Measurements from ENCODE around the gene TMEM94. TPM values are rescaled to one million over a fixed set of nuclear protein-coding genes. Genes with fewer than 3 reads are reported as not detected.

The TMEM94 gene
- total RNA-seq, 1 experiment from 2014 or later, result 67.0 TPM

GRCh38 chr17:75501378-75502071, 45.1 kb downstream of the TMEM94 start:
- POLR2A ChIA-PET (ENCODE audit: low non-redundant PET), result no interaction called here
- H3K36me3 ChIP-seq (ENCODE audit: insufficient read depth, low read length, poor library complexity, severe bottlenecking), result peaks cover 32% of the 10 kb centered on the region
- no TSS peak for BruUV-seq (replicated peaks)

GRCh38 chr17:75502072-75502720, 45.8 kb downstream of the TMEM94 start:
- POLR2A ChIA-PET (ENCODE audit: low non-redundant PET), result no interaction called here
- no peaks in the 10 kb centered on the region for H3K4me1 ChIP-seq (ENCODE audit: insufficient read depth, low read length, poor library complexity, severe bottlenecking)
- H3K27ac ChIP-seq (ENCODE audit: low read depth, low read length, poor library complexity, severe bottlenecking), result no peak overlapping the region
- CTCF ChIA-PET, result interaction anchor here (0.6 kb wide), 1 partner anchor 51 kb away, joined by 4 read pairs; no protein-coding TSS in a partner anchor
- BruUV-seq (replicated peaks), result no TSS peak
- TF ChIP-seq CTCF (conservative IDR thresholded peaks at IDR 0.05; ENCODE audit: low read depth, low read length) (no peak), EZH2 (IDR thresholded peaks at IDR 0.05; ENCODE audit: borderline replicate concordance, low read depth, low read length, poor library complexity, severe bottlenecking) (no peak)
- DNase-seq (ENCODE audit: low spot score), result no peak
- H3K27me3 ChIP-seq (replicated peaks; ENCODE audit: insufficient read depth, low read depth, low read length, poor library complexity), result no peaks in the 10 kb centered on the region
- H3K9me3 ChIP-seq (ENCODE audit: low read depth, low read length, poor library complexity, severe bottlenecking), result no peaks in the 10 kb centered on the region
- intact Hi-C loops (cut with micrococcal nuclease; ENCODE audit: unreplicated experiment), result no loop called here
- peaks cover 27% of the 10 kb centered on the region for H3K36me3 ChIP-seq (ENCODE audit: insufficient read depth, low read length, poor library complexity, severe bottlenecking)
- H3K4me3 ChIP-seq (ENCODE audit: low read depth, low read length, poor library complexity, severe bottlenecking), result no peak overlapping the region

More at GRCh38 chr17:75501378-75502071, 45.1 kb downstream of the TMEM94 start:
- no peaks in the 10 kb centered on the region for H3K4me1 ChIP-seq (ENCODE audit: insufficient read depth, low read length, poor library complexity, severe bottlenecking)
- no peak overlapping the region for H3K27ac ChIP-seq (ENCODE audit: low read depth, low read length, poor library complexity, severe bottlenecking)
- intact Hi-C loops (cut with micrococcal nuclease; ENCODE audit: unreplicated experiment), result no loop called here
- H3K4me3 ChIP-seq (ENCODE audit: low read depth, low read length, poor library complexity, severe bottlenecking), result no peak overlapping the region
- DNase-seq (ENCODE audit: low spot score), result no peak
- no peaks in the 10 kb centered on the region for H3K9me3 ChIP-seq (ENCODE audit: low read depth, low read length, poor library complexity, severe bottlenecking)
- H3K27me3 ChIP-seq (replicated peaks; ENCODE audit: insufficient read depth, low read depth, low read length, poor library complexity), result no peaks in the 10 kb centered on the region
- CTCF ChIA-PET, result interaction anchor here (0.6 kb wide), 1 partner anchor 50 kb away, joined by 4 read pairs; no protein-coding TSS in a partner anchor
- no peak for TF ChIP-seq EZH2 (IDR thresholded peaks at IDR 0.05; ENCODE audit: borderline replicate concordance, low read depth, low read length, poor library complexity, severe bottlenecking)
- no peak for TF ChIP-seq CTCF (conservative IDR thresholded peaks at IDR 0.05; ENCODE audit: low read depth, low read length)

GRCh38 chr17:75502721-75503329, 46.4 kb downstream of the TMEM94 start:
- Histone ChIP-seq H3K4me1 (ENCODE audit: insufficient read depth, low read length, poor library complexity, severe bottlenecking) (no peaks in the 10 kb centered on the region), H3K36me3 (ENCODE audit: insufficient read depth, low read length, poor library complexity, severe bottlenecking) (peaks cover 27% of the 10 kb centered on the region), H3K4me3 (ENCODE audit: low read depth, low read length, poor library complexity, severe bottlenecking) (no peak overlapping the region), H3K27ac (ENCODE audit: low read depth, low read length, poor library complexity, severe bottlenecking) (no peak overlapping the region), H3K9me3 (ENCODE audit: low read depth, low read length, poor library complexity, severe bottlenecking) (no peaks in the 10 kb centered on the region), H3K27me3 (replicated peaks; ENCODE audit: insufficient read depth, low read depth, low read length, poor library complexity) (no peaks in the 10 kb centered on the region)
- no peak for TF ChIP-seq EZH2 (IDR thresholded peaks at IDR 0.05; ENCODE audit: borderline replicate concordance, low read depth, low read length, poor library complexity, severe bottlenecking)
- no peak for TF ChIP-seq CTCF (conservative IDR thresholded peaks at IDR 0.05; ENCODE audit: low read depth, low read length)
- intact Hi-C loops (cut with micrococcal nuclease; ENCODE audit: unreplicated experiment), result no loop called here
- DNase-seq (ENCODE audit: low spot score), result no peak
- ChIA-PET POLR2A (ENCODE audit: low non-redundant PET) (no interaction called here), CTCF (interaction anchor here (1.0 kb wide), 1 partner anchor 247 kb away, joined by 3 read pairs; no protein-coding TSS in a partner anchor)
- BruUV-seq (replicated peaks), result no TSS peak

Measured in A673 (cell line).